ENCODE results near the gene PRR19. TPM values are rescaled to one million over a fixed set of nuclear protein-coding genes. Genes with fewer than 3 reads are reported as not detected.

Gene PRR19
- total and polyA plus RNA-seq, 10 of the 15 experiments (the other 5 are each of a cell fraction or from before 2014, with no cell fraction given): 0.09 to 1.7 (median 0.73) TPM; not detected in 1

- RAD21 ChIA-PET (ENCODE audit: unreplicated experiment): interaction anchor here (1.9 kb wide), 1 partner anchor 34 kb away, joined by 5 read pairs; the partner anchor contains the start of gene GSK3A
- no peak overlapping the region for H3K4me2 ChIP-seq (ENCODE audit: control insufficient read depth, insufficient read depth)
- ATAC-seq: peak; percentile 16
- H3K79me2 ChIP-seq (ENCODE audit: control insufficient read depth, insufficient read depth, low read length): peaks cover 24% of the 10 kb centered on the region
- no peaks in the 10 kb centered on the region for H3K9me3 ChIP-seq (replicated peaks; ENCODE audit: control insufficient read depth, insufficient read depth, low read length)
- no peaks in the 10 kb centered on the region; the same call in 1 of the 2 replicates for H4K20me1 ChIP-seq (ENCODE audit: control insufficient read depth, insufficient read depth)
- WGBS (ENCODE audit: insufficient coverage, insufficient replicate concordance, low lambda C conversion rate, missing lambda C conversion rate): 50% methylated on average over 4 of the region's 4 CpGs
- peaks cover 37% of the 10 kb centered on the region for H3K4me1 ChIP-seq (ENCODE audit: control insufficient read depth, insufficient read depth, low read length)
- no peak overlapping the region for H3K9ac ChIP-seq (ENCODE audit: control insufficient read depth, insufficient read depth, low read length)
- H3K4me3 ChIP-seq: no peak overlapping the region
- SMC1A ChIA-PET (ENCODE audit: uncharacterized antibody, unreplicated experiment): interaction anchor here (5.1 kb wide), 1 partner anchor 32 kb away, joined by 70 read pairs; the partner anchor contains the start of gene GSK3A
- no TSS peak for BruUV-seq (replicated peaks)
- DNase-seq (ENCODE audit: low read depth, low spot score): no peak
- H3K27me3 ChIP-seq (replicated peaks in 1 of 2; ENCODE audit: control insufficient read depth in 2 of 2, insufficient read depth in 2 of 2, low read length in 1 of 2): no peaks in the 10 kb centered on the region
- peak overlapping the region; percentile 52 for H3K27ac ChIP-seq (ENCODE audit: control insufficient read depth, insufficient read depth)
- intact Hi-C loops (cut with micrococcal nuclease; ENCODE audit: unreplicated experiment) (no loop called here), in situ Hi-C loops (cut with MboI) (loop anchor here (5.0 kb wide), 1 partner anchor 145 kb away; the partner anchor contains the start of gene POU2F2)
- H2AFZ ChIP-seq (ENCODE audit: control insufficient read depth, low read depth, low read length): no peak overlapping the region
- TF ChIP-seq BHLHE40 (IDR thresholded peaks at IDR 0.05; ENCODE audit: borderline replicate concordance in 1 of 2, low read depth in 2 of 2, low read length in 1 of 2): peak; percentile 92 to 93
- TF ChIP-seq MEF2A (IDR thresholded peaks at IDR 0.05; ENCODE audit: insufficient read depth, low read depth, low read length): no peak
- peak in 1 of 2 experiments; percentile 22; a peak in 1 of 4 replicates for TF ChIP-seq SRF (IDR thresholded peaks at IDR 0.05; ENCODE audit: low read depth in 2 of 2, low read length in 2 of 2)
- POLR2A ChIA-PET: interaction anchor here (1.3 to 1.7 kb wide), 2 partner anchors 16 to 33 kb away, joined by 3 to 5 read pairs; no protein-coding TSS in a partner anchor
- CTCF ChIA-PET: interaction anchor here (0.6 to 6.7 kb wide), 3 partner anchors 32 to 164 kb away, joined by 3 to 111 read pairs (median 3); partner anchors contain the start of gene GSK3A
- H3K36me3 ChIP-seq (ENCODE audit: control insufficient read depth in 2 of 2, insufficient read depth in 2 of 2, low read length in 1 of 2): peaks cover 3 to 17% of the 10 kb centered on the region in 2 experiments; a peak in 3 of 4 replicates
- FAIRE-seq: peak; percentile 47
Measured at GRCh38 chr19:42276821-42277220, 25.1 kb upstream of the PRR19 start.

GRCh38 chr19:42277821-42278451 is 24.0 kb upstream of the PRR19 start:
- no peak overlapping the region for H3K4me3 ChIP-seq
- in situ Hi-C loops (cut with MboI): loop anchor here (5.0 kb wide), 1 partner anchor 146 kb away; the partner anchor contains the start of gene POU2F2
- ChIA-PET CTCF (interaction anchor here (0.9 to 6.7 kb wide), 5 partner anchors 15 to 168 kb away, joined by 3 to 111 read pairs (median 8); partner anchors contain the start of genes GSK3A and ZNF526), SMC1A (ENCODE audit: uncharacterized antibody, unreplicated experiment) (interaction anchor here (2.3 to 5.1 kb wide), 3 partner anchors 8 to 34 kb away, joined by 13 to 70 read pairs (median 24); partner anchors contain the start of genes CIC and GSK3A), POLR2A (interaction anchor here (1.3 to 3.1 kb wide), 3 partner anchors 8 to 35 kb away, joined by 3 to 24 read pairs (median 5); partner anchors contain the start of gene CIC), RAD21 (ENCODE audit: unreplicated experiment) (interaction anchor here (1.6 to 5.5 kb wide), 4 partner anchors 33 to 163 kb away, joined by 5 to 82 read pairs (median 7); partner anchors contain the start of genes GSK3A and ZNF526)
- DNase-seq (ENCODE audit: low read depth, low spot score) (no peak), FAIRE-seq (no peak), ATAC-seq (no peak)
- no TSS peak for BruUV-seq (replicated peaks)
- peaks cover 22% of the 10 kb centered on the region for H3K79me2 ChIP-seq (ENCODE audit: control insufficient read depth, insufficient read depth, low read length)
- no peaks in the 10 kb centered on the region for H3K27me3 ChIP-seq (replicated peaks in 1 of 2; ENCODE audit: control insufficient read depth in 2 of 2, insufficient read depth in 2 of 2, low read length in 1 of 2)
- no peak overlapping the region for H3K27ac ChIP-seq (ENCODE audit: control insufficient read depth, insufficient read depth)
- no peaks in the 10 kb centered on the region for H3K9me3 ChIP-seq (replicated peaks; ENCODE audit: control insufficient read depth, insufficient read depth, low read length)
- no peak overlapping the region for H2AFZ ChIP-seq (ENCODE audit: control insufficient read depth, low read depth, low read length)
- WGBS (ENCODE audit: insufficient coverage, insufficient replicate concordance, low lambda C conversion rate, missing lambda C conversion rate): 99% methylated on average over 9 of the region's 10 CpGs
- no peak overlapping the region; the same call in 1 of the 2 replicates for H3K9ac ChIP-seq (ENCODE audit: control insufficient read depth, insufficient read depth, low read length)
- no peak overlapping the region for H3K4me2 ChIP-seq (ENCODE audit: control insufficient read depth, insufficient read depth)
- H3K4me1 ChIP-seq (ENCODE audit: control insufficient read depth, insufficient read depth, low read length): peaks cover 48% of the 10 kb centered on the region
- intact Hi-C loops (cut with micrococcal nuclease; ENCODE audit: unreplicated experiment): no loop called here
- H4K20me1 ChIP-seq (ENCODE audit: control insufficient read depth, insufficient read depth): no peaks in the 10 kb centered on the region; the same call in 1 of the 2 replicates
- H3K36me3 ChIP-seq (ENCODE audit: control insufficient read depth in 2 of 2, insufficient read depth in 2 of 2, low read length in 1 of 2): peaks cover 3 to 11% of the 10 kb centered on the region in 2 experiments; a peak in 3 of 4 replicates
- TF ChIP-seq MEF2B (IDR thresholded peaks at IDR 0.05; ENCODE audit: partially characterized antibody, poor library complexity, severe bottlenecking) (no peak), ZNF592 (IDR thresholded peaks at IDR 0.05) (no peak), E2F8 (IDR thresholded peaks at IDR 0.05; ENCODE audit: low read depth, partially characterized antibody) (no peak)

Measured in GM12878 (cell line).